ENCODE results near the gene FAM3D.

Gene FAM3D

DNA sequence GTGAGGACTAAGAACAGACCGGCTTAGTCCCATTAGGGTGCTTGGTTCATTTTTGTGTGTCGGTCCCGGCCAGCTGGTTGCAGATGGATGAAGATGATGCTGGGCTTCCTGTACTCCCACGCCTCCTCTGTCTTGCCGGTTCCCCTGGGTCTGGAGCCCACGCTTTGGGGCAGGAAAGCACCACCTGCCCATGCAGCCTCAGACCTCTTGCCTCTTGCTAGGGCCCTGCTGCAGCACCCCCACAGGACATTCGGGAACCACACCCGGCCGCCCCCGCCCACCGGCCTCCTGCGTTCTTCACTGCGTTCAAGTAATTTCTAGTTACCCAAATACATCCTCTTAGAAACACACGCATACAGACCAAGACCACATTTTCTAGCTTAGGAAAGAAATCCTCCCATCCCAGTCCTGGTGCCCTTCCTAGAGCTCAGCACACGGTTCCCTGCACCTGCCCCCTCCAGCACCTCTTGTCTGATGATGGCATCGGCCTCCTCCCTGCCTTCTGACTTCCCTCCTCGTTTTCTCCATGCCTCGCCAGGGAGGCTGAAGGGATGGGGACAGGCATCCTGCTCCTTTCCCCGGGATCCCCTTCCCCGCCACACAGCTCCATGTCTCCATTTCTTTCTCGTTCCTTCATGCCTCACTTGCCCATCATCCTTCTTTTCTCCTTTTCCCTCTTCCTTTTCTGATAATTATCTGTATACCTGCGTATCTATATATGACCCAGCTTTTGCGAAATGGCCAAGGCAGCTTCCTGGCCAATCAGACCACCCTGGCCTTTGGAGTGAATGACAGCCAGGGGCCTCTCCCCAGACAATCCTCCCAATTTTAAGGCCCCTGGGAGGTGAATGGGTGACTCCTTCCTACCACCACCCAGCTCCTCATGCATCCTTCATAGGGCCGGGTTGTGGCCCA is 30.9 kb downstream of the FAM3D start:
- no peak for DNase-seq (ENCODE audit: low spot score in 2 of 2)
- in situ Hi-C loops (cut with MboI; ENCODE audit: low sequenced_read_pairs), result no loop called here
- no peaks in the 10 kb centered on the region for H3K9me3 ChIP-seq
- no peaks in the 10 kb centered on the region for H3K27me3 ChIP-seq (ENCODE audit: low read depth)
- H3K4me3 ChIP-seq, result no peak overlapping the region
- no peaks in the 10 kb centered on the region for H3K36me3 ChIP-seq (replicated peaks)
- H3K4me1 ChIP-seq, result no peaks in the 10 kb centered on the region

- Histone ChIP-seq H3K4me3 (no peak overlapping the region), H3K36me3 (replicated peaks) (no peaks in the 10 kb centered on the region), H3K9me3 (no peaks in the 10 kb centered on the region), H3K4me1 (no peaks in the 10 kb centered on the region), H3K27me3 (ENCODE audit: low read depth) (no peaks in the 10 kb centered on the region)
- no peak for DNase-seq (ENCODE audit: low spot score in 2 of 2)
- in situ Hi-C loops (cut with MboI; ENCODE audit: low sequenced_read_pairs), result no loop called here
Observed at GRCh38 chr3:58633157-58633865, 33.3 kb downstream of the FAM3D start.

DNA sequence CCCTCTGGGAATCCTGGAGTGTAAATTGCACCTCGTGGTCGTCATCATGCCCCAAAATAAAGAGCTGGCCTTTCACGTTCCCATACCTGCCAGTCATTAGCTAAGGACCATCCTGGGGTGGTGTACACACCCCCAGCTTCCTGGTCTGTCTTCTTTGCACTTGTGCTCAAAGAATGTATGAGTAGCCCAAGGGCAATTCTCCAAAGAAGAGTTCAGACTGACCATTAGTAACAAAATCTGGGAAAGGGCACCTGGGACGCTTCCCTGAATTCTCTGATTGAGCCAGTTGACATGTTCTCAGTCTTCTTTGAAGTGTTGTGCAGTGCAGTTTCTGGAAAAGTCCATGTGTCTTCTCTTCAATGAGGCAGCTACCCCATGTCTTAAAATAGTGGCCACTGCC is 34.8 kb downstream of the FAM3D start:
- H3K4me1 ChIP-seq, result no peaks in the 10 kb centered on the region
- DNase-seq (ENCODE audit: low spot score in 2 of 2), result no peak
- H3K27me3 ChIP-seq (ENCODE audit: low read depth), result no peaks in the 10 kb centered on the region
- no peaks in the 10 kb centered on the region for H3K36me3 ChIP-seq (replicated peaks)
- no peaks in the 10 kb centered on the region for H3K9me3 ChIP-seq
- H3K4me3 ChIP-seq, result no peak overlapping the region
- in situ Hi-C loops (cut with MboI; ENCODE audit: low sequenced_read_pairs), result no loop called here

GRCh38 chr3:58630710-58631092 is 35.9 kb downstream of the FAM3D start:
- DNase-seq (ENCODE audit: low spot score in 2 of 2), result no peak
- H3K4me1 ChIP-seq, result no peaks in the 10 kb centered on the region; the same call in 1 of the 2 replicates
- no peak overlapping the region for H3K4me3 ChIP-seq
- no peaks in the 10 kb centered on the region for H3K36me3 ChIP-seq (replicated peaks)
- H3K9me3 ChIP-seq, result no peaks in the 10 kb centered on the region
- in situ Hi-C loops (cut with MboI; ENCODE audit: low sequenced_read_pairs), result no loop called here
- H3K27me3 ChIP-seq (ENCODE audit: low read depth), result no peaks in the 10 kb centered on the region

DNA sequence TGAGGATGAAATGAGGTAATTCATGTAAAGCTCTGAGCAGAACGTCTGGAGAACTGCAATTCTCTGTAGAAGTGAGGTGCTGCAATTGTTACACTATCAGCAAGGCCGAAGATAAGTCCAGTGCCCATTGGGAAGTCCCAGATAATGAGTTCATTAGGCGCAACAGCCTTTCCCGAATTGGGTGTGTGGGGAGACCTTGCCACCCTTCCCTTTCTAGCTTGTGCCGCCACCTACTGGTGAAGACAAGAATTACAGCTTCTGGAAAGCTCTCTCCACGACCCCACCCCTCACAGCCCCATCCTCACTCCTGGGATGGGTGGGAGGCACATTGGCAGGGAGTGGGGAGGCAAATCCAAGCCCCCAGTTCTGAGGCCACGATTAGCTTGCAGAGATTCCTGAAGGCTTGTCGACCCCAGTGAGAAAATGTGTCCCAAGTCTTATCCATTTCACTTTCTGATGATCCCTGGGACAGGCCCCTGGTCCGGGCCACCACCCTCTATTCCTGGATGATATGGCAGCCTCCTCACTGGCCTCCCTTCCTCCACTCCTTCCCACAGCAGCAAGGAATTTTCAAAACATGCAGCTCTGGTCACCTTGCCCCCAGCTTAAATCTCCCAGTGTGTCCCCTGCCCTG is 36.4 kb downstream of the FAM3D start:
- H3K36me3 ChIP-seq (replicated peaks), result no peaks in the 10 kb centered on the region
- in situ Hi-C loops (cut with MboI; ENCODE audit: low sequenced_read_pairs), result no loop called here

GRCh38 chr3:58629629-58630028 is 36.9 kb downstream of the FAM3D start:
- no peak for DNase-seq (ENCODE audit: low spot score in 2 of 2)
- Histone ChIP-seq H3K27me3 (ENCODE audit: low read depth) (no peaks in the 10 kb centered on the region), H3K36me3 (replicated peaks) (no peaks in the 10 kb centered on the region), H3K4me1 (no peaks in the 10 kb centered on the region; the same call in 1 of the 2 replicates), H3K4me3 (no peak overlapping the region), H3K9me3 (no peaks in the 10 kb centered on the region)
- in situ Hi-C loops (cut with MboI; ENCODE audit: low sequenced_read_pairs), result loop anchor here (5.0 kb wide), 1 partner anchor 57 kb away; no protein-coding TSS in a partner anchor

More for the DNA sequence above, 36.4 kb downstream of the FAM3D start:
- Histone ChIP-seq H3K9me3 (no peaks in the 10 kb centered on the region), H3K4me1 (no peaks in the 10 kb centered on the region; the same call in 1 of the 2 replicates), H3K27me3 (ENCODE audit: low read depth) (no peaks in the 10 kb centered on the region), H3K4me3 (no peak overlapping the region)
- DNase-seq (ENCODE audit: low spot score in 2 of 2), result peak; percentile 51 to 88

GRCh38 chr3:58628823-58629562 is 37.6 kb downstream of the FAM3D start:
- H3K36me3 ChIP-seq (replicated peaks), result no peaks in the 10 kb centered on the region
- no peaks in the 10 kb centered on the region for H3K27me3 ChIP-seq (ENCODE audit: low read depth)
- no peak for DNase-seq (ENCODE audit: low spot score in 2 of 2)
- H3K4me3 ChIP-seq, result no peak overlapping the region
- no peaks in the 10 kb centered on the region; the same call in 1 of the 2 replicates for H3K4me1 ChIP-seq
- H3K9me3 ChIP-seq, result no peaks in the 10 kb centered on the region
- in situ Hi-C loops (cut with MboI; ENCODE audit: low sequenced_read_pairs), result loop anchor here (5.0 kb wide), 1 partner anchor 57 kb away; no protein-coding TSS in a partner anchor

DNA sequence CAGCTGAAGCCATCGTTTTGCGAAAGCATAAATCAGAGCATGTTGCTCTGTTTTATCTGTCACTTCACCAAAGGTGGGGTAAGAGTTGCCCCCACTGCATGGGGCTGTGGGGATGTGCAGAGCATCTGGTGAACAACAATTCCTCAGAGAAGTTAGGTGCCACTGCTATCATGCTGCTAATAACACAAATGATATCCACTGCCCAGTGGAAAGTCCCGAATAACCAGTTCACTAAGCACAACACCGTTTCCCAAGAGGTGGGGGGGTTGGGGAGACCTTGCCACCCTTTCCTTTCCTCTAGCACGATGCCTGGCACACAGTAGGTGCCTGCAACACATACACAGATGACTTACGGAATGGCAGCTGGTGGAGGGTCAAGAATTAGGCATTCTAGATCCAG is 38.6 kb downstream of the FAM3D start:
- H3K9me3 ChIP-seq, result no peaks in the 10 kb centered on the region
- no peak for DNase-seq (ENCODE audit: low spot score in 2 of 2)
- no peaks in the 10 kb centered on the region for H3K27me3 ChIP-seq (ENCODE audit: low read depth)
- no peaks in the 10 kb centered on the region; the same call in 1 of the 2 replicates for H3K4me1 ChIP-seq
- H3K36me3 ChIP-seq (replicated peaks), result no peaks in the 10 kb centered on the region
- in situ Hi-C loops (cut with MboI; ENCODE audit: low sequenced_read_pairs), result loop anchor here (5.0 kb wide), 1 partner anchor 56 kb away; no protein-coding TSS in a partner anchor
- no peak overlapping the region for H3K4me3 ChIP-seq

DNA sequence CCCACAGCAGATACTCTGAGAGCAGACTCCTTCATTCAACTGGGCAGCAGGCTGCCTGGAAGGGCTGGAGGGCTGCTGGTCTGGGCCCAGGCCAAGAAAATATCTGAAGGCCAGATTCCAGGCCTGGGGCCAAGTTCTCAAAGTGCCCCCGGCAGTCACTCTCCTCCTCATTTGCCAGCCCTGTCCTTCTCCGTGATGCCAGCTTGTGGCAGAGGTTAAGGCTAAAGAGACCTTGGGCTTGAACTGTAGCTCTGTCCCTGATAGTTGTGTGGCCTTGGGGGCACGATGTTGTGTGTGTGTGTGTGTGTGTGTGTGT is 39.0 kb downstream of the FAM3D start:
- no peaks in the 10 kb centered on the region; the same call in 1 of the 2 replicates for H3K4me1 ChIP-seq
- DNase-seq (ENCODE audit: low spot score in 2 of 2), result no peak
- in situ Hi-C loops (cut with MboI; ENCODE audit: low sequenced_read_pairs), result loop anchor here (5.0 kb wide), 1 partner anchor 55 kb away; no protein-coding TSS in a partner anchor
- H3K9me3 ChIP-seq, result no peaks in the 10 kb centered on the region
- no peaks in the 10 kb centered on the region for H3K27me3 ChIP-seq (ENCODE audit: low read depth)
- no peak overlapping the region for H3K4me3 ChIP-seq
- no peaks in the 10 kb centered on the region for H3K36me3 ChIP-seq (replicated peaks)

- no peak for DNase-seq (ENCODE audit: low spot score in 2 of 2)
- Histone ChIP-seq H3K4me1 (no peaks in the 10 kb centered on the region; the same call in 1 of the 2 replicates), H3K4me3 (no peak overlapping the region), H3K27me3 (ENCODE audit: low read depth) (no peaks in the 10 kb centered on the region), H3K9me3 (no peaks in the 10 kb centered on the region), H3K36me3 (replicated peaks) (no peaks in the 10 kb centered on the region)
- in situ Hi-C loops (cut with MboI; ENCODE audit: low sequenced_read_pairs), result loop anchor here (5.0 kb wide), 1 partner anchor 55 kb away; no protein-coding TSS in a partner anchor
Observed at GRCh38 chr3:58626841-58627569, 39.6 kb downstream of the FAM3D start.

DNA sequence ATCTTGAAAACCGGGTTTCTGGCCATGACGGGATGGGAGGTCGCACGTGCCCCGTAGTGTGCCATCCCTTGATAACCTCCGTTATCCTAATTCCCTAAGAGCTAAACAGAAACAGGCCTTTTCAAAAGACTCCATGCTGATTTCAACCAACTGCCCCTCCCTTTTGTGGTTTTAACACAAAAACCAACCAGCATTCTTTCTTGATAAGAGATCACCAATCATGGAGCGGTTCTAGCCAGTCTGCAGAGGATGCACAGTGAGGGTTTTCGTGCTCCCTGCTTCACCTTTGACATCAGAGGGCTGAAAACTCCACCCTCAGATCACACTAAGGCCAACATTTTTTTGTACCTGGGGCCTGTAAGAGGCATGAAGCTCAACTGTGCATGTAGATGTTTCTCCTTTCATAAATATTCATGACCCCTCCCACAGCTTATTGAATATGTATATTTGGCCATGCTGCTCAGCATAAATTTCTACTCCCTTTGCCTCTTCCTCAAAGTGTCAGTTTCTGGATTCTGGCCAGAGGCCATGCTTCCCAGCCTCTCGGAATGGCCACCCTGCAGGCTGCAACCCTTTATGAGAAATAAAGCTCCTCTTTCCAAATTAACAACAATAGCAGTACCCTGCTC is 41.3 kb downstream of the FAM3D start:
- no peak for DNase-seq (ENCODE audit: low spot score in 2 of 2)
- no peak overlapping the region for H3K4me3 ChIP-seq
- H3K36me3 ChIP-seq (replicated peaks), result no peaks in the 10 kb centered on the region
- no peaks in the 10 kb centered on the region for H3K9me3 ChIP-seq
- no peaks in the 10 kb centered on the region for H3K27me3 ChIP-seq (ENCODE audit: low read depth)
- no peaks in the 10 kb centered on the region; the same call in 1 of the 2 replicates for H3K4me1 ChIP-seq
- in situ Hi-C loops (cut with MboI; ENCODE audit: low sequenced_read_pairs), result loop anchor here (5.0 kb wide), 1 partner anchor 53 kb away; no protein-coding TSS in a partner anchor

DNA sequence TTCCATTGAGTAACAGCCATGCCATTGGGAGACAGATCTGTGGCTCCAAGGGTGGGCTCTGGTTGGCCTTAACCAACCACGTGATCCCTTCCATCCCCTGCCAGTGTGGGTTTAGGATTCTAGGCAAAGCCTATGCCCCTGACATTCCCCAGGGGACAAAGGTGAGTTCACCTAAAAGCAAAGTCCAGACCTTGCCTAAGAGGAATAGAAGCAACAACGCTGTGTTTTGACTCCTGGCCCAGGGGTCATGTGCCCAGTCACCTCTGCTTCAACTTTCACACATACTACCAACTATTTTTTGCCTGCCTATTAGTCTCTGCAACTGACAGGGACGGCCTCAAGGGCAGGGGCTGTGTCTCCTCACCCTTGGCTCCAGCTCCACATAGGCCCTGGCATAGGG is 42.0 kb downstream of the FAM3D start:
- no peak for DNase-seq (ENCODE audit: low spot score in 2 of 2)
- Histone ChIP-seq H3K9me3 (no peaks in the 10 kb centered on the region), H3K36me3 (replicated peaks) (no peaks in the 10 kb centered on the region), H3K4me3 (no peak overlapping the region), H3K27me3 (ENCODE audit: low read depth) (no peaks in the 10 kb centered on the region), H3K4me1 (no peaks in the 10 kb centered on the region; the same call in 1 of the 2 replicates)
- in situ Hi-C loops (cut with MboI; ENCODE audit: low sequenced_read_pairs), result no loop called here
